Neutrophil (primary cell): ENCODE results near the gene KLHL30.

Experiments
- H3K27ac ChIP-seq: fragments of 200-600 bp; sonication (generic); 2 replicates; pipeline ENCODE4 v1.5.1; 2016; ENCODE audit warnings: mild to moderate bottlenecking, moderate library complexity
- H3K27me3 ChIP-seq: fragments of 200-600 bp; sonication (generic); 2 replicates; pipeline ENCODE4 v1.6.0; 2016; ENCODE audit warnings: mild to moderate bottlenecking
- H3K36me3 ChIP-seq: fragments of 200-600 bp; sonication (generic); 2 replicates; pipeline ENCODE4 v1.5.1; 2017
- H3K4me1 ChIP-seq, 2 experiments: fragments of 200-600 bp in 1 of 2; sonication (generic) in 1 of 2; 1 replicate in 1 of 2; 2 replicates in 1 of 2; pipeline versions ENCODE4 v1.5.1 to v1.6.1; 2013 to 2016; ENCODE audit warnings: low read depth in 1 of 2, low read length in 1 of 2, mild to moderate bottlenecking in 1 of 2, moderate library complexity in 1 of 2; ENCODE audit not compliant: control insufficient read depth in 1 of 2, insufficient read depth in 1 of 2
- H3K4me3 ChIP-seq, 2 experiments: fragments of 200-600 bp in 1 of 2; sonication (generic) in 1 of 2; 1 replicate in 1 of 2; 2 replicates in 1 of 2; pipeline ENCODE4 v1.5.1; 2013 to 2016; ENCODE audit warnings: low read depth in 1 of 2, low read length in 1 of 2, mild to moderate bottlenecking in 1 of 2, moderate library complexity in 1 of 2
- H3K9me3 ChIP-seq: fragments of 200-600 bp; sonication (generic); 2 replicates; pipeline ENCODE4 v1.5.1; 2016
- TF ChIP-seq, protein P1 (sequence below): fragments of 200-600 bp; sonication (generic); IDR thresholded peaks from 2 replicates; pipeline ENCODE4 v1.5.1; 2016; ENCODE audit warnings: antibody characterized with exemption

The KLHL30 gene

GRCh38 chr2:238097201-238097987 lies 41.1 kb upstream of the KLHL30 start:
- Histone ChIP-seq H3K4me1 (no peaks in the 10 kb centered on the region), H3K36me3 (no peaks in the 10 kb centered on the region), H3K9me3 (no peaks in the 10 kb centered on the region), H3K27ac (no peak overlapping the region), H3K27me3 (peaks cover 17% of the 10 kb centered on the region), H3K4me3 (no peak overlapping the region)
- TF ChIP-seq, protein P1, sequence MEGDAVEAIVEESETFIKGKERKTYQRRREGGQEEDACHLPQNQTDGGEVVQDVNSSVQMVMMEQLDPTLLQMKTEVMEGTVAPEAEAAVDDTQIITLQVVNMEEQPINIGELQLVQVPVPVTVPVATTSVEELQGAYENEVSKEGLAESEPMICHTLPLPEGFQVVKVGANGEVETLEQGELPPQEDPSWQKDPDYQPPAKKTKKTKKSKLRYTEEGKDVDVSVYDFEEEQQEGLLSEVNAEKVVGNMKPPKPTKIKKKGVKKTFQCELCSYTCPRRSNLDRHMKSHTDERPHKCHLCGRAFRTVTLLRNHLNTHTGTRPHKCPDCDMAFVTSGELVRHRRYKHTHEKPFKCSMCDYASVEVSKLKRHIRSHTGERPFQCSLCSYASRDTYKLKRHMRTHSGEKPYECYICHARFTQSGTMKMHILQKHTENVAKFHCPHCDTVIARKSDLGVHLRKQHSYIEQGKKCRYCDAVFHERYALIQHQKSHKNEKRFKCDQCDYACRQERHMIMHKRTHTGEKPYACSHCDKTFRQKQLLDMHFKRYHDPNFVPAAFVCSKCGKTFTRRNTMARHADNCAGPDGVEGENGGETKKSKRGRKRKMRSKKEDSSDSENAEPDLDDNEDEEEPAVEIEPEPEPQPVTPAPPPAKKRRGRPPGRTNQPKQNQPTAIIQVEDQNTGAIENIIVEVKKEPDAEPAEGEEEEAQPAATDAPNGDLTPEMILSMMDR, result no peak

DNA sequence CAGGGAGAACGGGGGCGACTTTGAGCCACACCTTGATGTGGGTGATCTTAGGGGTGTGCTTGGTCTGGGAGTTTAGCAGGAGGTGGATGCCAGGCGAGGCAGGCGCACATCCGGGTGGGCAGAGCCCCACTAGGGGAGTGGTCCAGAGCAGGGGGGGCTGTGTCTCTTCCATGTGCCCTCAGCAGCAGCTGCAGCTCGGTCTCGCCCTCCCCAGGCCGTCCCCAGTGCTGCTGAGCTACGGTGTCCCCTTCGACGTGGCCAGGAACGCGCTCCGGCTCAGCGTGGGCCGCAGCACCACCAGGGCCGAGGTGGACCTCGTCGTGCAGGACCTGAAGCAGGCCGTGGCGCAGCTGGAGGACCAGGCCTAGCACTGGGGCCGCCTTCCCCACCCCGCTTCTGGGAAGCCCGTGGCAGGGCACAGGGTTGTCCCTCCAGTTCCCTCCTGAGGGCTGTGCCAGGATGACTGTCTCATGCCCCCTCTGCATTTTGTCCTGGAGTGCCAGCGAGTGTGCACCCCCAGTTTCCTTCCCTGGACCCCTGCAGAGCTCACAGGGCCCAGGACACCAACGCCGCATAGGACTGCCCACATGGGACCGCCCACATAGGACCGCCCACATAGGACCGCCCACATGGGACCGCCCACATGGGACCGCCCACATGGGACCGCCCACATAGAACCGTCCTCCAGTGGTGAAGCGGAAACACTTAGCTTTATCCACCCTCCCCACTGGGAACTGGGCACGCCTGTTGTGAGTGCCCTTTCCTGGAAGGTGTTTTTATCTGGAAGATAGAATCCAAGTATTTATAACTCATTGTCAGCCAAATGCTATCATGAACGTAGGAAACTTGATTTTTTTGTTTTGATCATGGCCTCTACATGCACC lies 40.2 kb upstream of the KLHL30 start:
- no peak overlapping the region for H3K27ac ChIP-seq
- no peaks in the 10 kb centered on the region for H3K4me1 ChIP-seq
- TF ChIP-seq, protein P1, result no peak
- H3K36me3 ChIP-seq, result no peaks in the 10 kb centered on the region
- peaks cover 17% of the 10 kb centered on the region for H3K27me3 ChIP-seq
- H3K9me3 ChIP-seq, result no peaks in the 10 kb centered on the region
- no peak overlapping the region for H3K4me3 ChIP-seq

- H3K36me3 ChIP-seq, result no peaks in the 10 kb centered on the region
- no peak overlapping the region for H3K4me3 ChIP-seq
- no peaks in the 10 kb centered on the region for H3K4me1 ChIP-seq
- H3K27ac ChIP-seq, result no peak overlapping the region
- TF ChIP-seq, protein P1, result no peak
- H3K27me3 ChIP-seq, result peaks cover 17% of the 10 kb centered on the region
- H3K9me3 ChIP-seq, result no peaks in the 10 kb centered on the region
Observed at GRCh38 chr2:238098901-238099713, 39.4 kb upstream of the KLHL30 start.

- peaks cover 17% of the 10 kb centered on the region for H3K27me3 ChIP-seq
- TF ChIP-seq, protein P1, result no peak
- no peak overlapping the region for H3K27ac ChIP-seq
- H3K4me3 ChIP-seq, result no peak overlapping the region
- no peaks in the 10 kb centered on the region for H3K4me1 ChIP-seq
- no peaks in the 10 kb centered on the region for H3K9me3 ChIP-seq
- H3K36me3 ChIP-seq, result no peaks in the 10 kb centered on the region
Observed at GRCh38 chr2:238099714-238100048, 38.8 kb upstream of the KLHL30 start.

- Histone ChIP-seq H3K27ac (no peak within 1 kb of the TSS), H3K36me3 (no peaks in the 10 kb centered on the region), H3K4me3 (no peak within 1 kb of the TSS), H3K9me3 (no peaks in the 10 kb centered on the region), H3K4me1 (no peaks in the 10 kb centered on the region), H3K27me3 (peaks cover 17% of the 10 kb centered on the region)
- TF ChIP-seq, protein P1, result no peak
Observed at GRCh38 chr2:238100049-238100820, 38.2 kb upstream of the KLHL30 start, which contains the start of gene ESPNL. Gene ESPNL, plus strand, starts transcription at chr2:238100340. Its CDS starts 80 bp downstream, at chr2:238100420.
